Dermis lymphatic vessel endothelial cell (primary cell): ENCODE results near the gene STK35. TPM values are rescaled to one million over a fixed set of nuclear protein-coding genes. Genes with fewer than 3 reads are reported as not detected.

Experiments
- total RNA-seq: library from RNA; depleted of rRNA; stranded (reverse); fragments of >200 nt; gene quantifications from 2 replicates; pipeline ENCODE4 v1.2.1, GENCODE V29; 2014

STK35 gene
- 12.7 and 17.4 TPM in 2 replicates for total RNA-seq

DNA sequence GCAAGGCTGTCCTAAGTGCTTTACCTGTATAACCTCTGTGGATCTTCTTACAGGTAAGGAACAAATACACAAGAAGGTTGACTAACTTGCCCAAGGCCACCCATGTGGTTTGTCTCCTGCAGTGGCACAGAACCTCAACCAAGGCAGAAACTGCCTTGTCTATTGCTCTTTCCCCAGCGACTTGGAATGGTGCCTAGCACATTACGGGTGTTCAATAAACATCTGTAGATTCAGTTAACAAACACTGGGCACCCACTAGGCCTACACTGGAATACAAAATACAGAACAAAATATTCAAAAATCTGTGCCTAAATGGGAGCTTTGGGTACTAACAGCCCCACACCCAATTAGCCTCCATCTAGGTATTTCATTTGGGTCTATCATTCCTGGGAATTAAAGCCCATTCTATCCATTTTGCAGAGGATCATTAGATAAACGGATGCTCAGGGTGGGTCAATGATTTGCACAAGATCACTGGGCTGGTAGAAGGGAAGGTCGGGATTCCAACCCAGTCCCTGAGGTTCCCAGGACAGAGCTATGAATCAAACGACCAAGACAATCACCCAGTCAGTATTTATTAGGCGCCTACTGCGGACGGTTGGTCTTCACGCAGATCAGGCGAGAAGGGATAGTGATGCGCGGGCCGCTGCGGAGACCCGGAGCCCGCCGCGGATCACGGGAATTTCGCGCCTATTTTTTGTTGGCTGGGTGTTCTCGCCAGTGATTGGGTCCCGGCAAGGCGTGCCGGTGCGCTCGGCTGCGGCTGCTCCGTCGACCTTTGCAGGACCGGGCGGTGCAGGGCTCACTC is at the start of gene STK35:
Gene STK35, plus strand, starts transcription at position 771 of the 808 bp plus-strand sequence. CDS start 55 bp downstream, outside the sequence.

Other genes with a start within 250 kb of the STK35 start
- gene SIRPA, start 206.4 kb upstream of the STK35 start, total RNA-seq, result 29.4 and 54.7 TPM in 2 replicates
- gene PDYN, start 107.8 kb upstream of the STK35 start, total RNA-seq, result not detected in 2 replicates
- not detected in 2 replicates for gene TGM3, start 194.2 kb downstream of the STK35 start, total RNA-seq